HepG2 (cell line): ENCODE results near the gene ING1. TPM values are rescaled to one million over a fixed set of nuclear protein-coding genes. Genes with fewer than 3 reads are reported as not detected.

ENCODE experiments used
- BORCS8-MEF2B ChIP-seq: sonication (generic); formaldehyde crosslinking; IDR thresholded peaks from 2 replicates; pipeline ENCODE4 v1.8.0; 2022; ENCODE audit warnings: mild to moderate bottlenecking, missing genetic modification reagents
- KDM6A ChIP-seq: IDR thresholded peaks from 2 replicates; pipeline ENCODE4 v1.6.1; 2016; ENCODE audit warnings: low read depth
- RNF2 ChIP-seq: fragments of 450-650 bp; conservative IDR thresholded peaks from 2 replicates; pipeline ENCODE4 v1.6.1; 2016; ENCODE audit warnings: low read depth
- SMAD9 ChIP-seq: sonication (generic); formaldehyde crosslinking; IDR thresholded peaks from 2 replicates; pipeline ENCODE4 v1.5.1; 2020; ENCODE audit warnings: mild to moderate bottlenecking, missing genetic modification reagents
- SNAPC2 ChIP-seq: sonication (generic); formaldehyde crosslinking; IDR thresholded peaks from 2 replicates; pipeline ENCODE4 v1.8.1; 2022; ENCODE audit warnings: mild to moderate bottlenecking, missing genetic modification reagents
- TRIM24 ChIP-seq: sonication (generic); formaldehyde crosslinking; IDR thresholded peaks from 2 replicates; pipeline ENCODE4 v1.8.0; 2022; ENCODE audit warnings: mild to moderate bottlenecking, missing genetic modification reagents
- ZFX ChIP-seq: sonication (generic); formaldehyde crosslinking; IDR thresholded peaks from 2 replicates; pipeline ENCODE4 v1.4.0; 2020; ENCODE audit warnings: mild to moderate bottlenecking, low read depth, missing genetic modification reagents, moderate library complexity
- ZKSCAN8 ChIP-seq: IDR thresholded peaks from 2 replicates; pipeline ENCODE4 v1.6.1; 2016; ENCODE audit warnings: borderline replicate concordance, missing genetic modification reagents, missing compliant biosample characterization
- ZNF10 ChIP-seq: sonication (generic); formaldehyde crosslinking; IDR thresholded peaks from 2 replicates; pipeline ENCODE4 v1.4.0; 2020; ENCODE audit warnings: mild to moderate bottlenecking, low read depth, missing genetic modification reagents, borderline replicate concordance
- ZNF20 ChIP-seq: sonication (generic); formaldehyde crosslinking; IDR thresholded peaks from 2 replicates; pipeline ENCODE4 v1.4.0; 2020; ENCODE audit warnings: mild to moderate bottlenecking, moderate library complexity, missing genetic modification reagents
- ZNF230 ChIP-seq: sonication (generic); formaldehyde crosslinking; IDR thresholded peaks from 2 replicates; pipeline ENCODE4 v1.4.0; 2020; ENCODE audit warnings: mild to moderate bottlenecking, missing genetic modification reagents
- ZNF282 ChIP-seq: fragments of 450-650 bp; IDR thresholded peaks from 2 replicates; pipeline ENCODE4 v1.6.1; 2018; ENCODE audit not compliant: partially characterized antibody
- ZNF501 ChIP-seq: sonication (generic); formaldehyde crosslinking; IDR thresholded peaks from 2 replicates; pipeline ENCODE4 v1.5.1; 2020; ENCODE audit warnings: mild to moderate bottlenecking, moderate library complexity, missing genetic modification reagents
- ZNF552 ChIP-seq: sonication (generic); formaldehyde crosslinking; IDR thresholded peaks from 2 replicates; pipeline ENCODE4 v1.9.0; 2022; ENCODE audit warnings: missing genetic modification reagents, mild to moderate bottlenecking, borderline replicate concordance
- ZNF589 ChIP-seq: sonication (generic); formaldehyde crosslinking; conservative IDR thresholded peaks from 2 replicates; pipeline ENCODE4 v1.8.0; 2022; ENCODE audit warnings: mild to moderate bottlenecking, moderate library complexity, missing genetic modification reagents
- ZNF615 ChIP-seq: sonication (generic); formaldehyde crosslinking; IDR thresholded peaks from 2 replicates; pipeline ENCODE4 v1.5.0; 2020; ENCODE audit warnings: mild to moderate bottlenecking, missing genetic modification reagents, borderline replicate concordance
- ZNF761 ChIP-seq: sonication (generic); formaldehyde crosslinking; conservative IDR thresholded peaks from 2 replicates; pipeline ENCODE4 v1.4.0; 2020; ENCODE audit warnings: mild to moderate bottlenecking, missing genetic modification reagents
- ZNF839 ChIP-seq: sonication (generic); formaldehyde crosslinking; IDR thresholded peaks from 2 replicates; pipeline ENCODE4 v1.4.0; 2020; ENCODE audit warnings: missing genetic modification reagents, mild to moderate bottlenecking, borderline replicate concordance
- ZSCAN12 ChIP-seq: sonication (generic); formaldehyde crosslinking; IDR thresholded peaks from 2 replicates; pipeline ENCODE4 v1.9.0; 2021; ENCODE audit warnings: mild to moderate bottlenecking, missing genetic modification reagents
- ZSCAN31 ChIP-seq: sonication (generic); formaldehyde crosslinking; IDR thresholded peaks from 2 replicates; pipeline ENCODE4 v1.5.0; 2020; ENCODE audit warnings: low read depth, mild to moderate bottlenecking, missing genetic modification reagents
- polyA plus RNA-seq, 8 experiments: library from polyadenylated mRNA; depleted of rRNA in 3 of 8; stranded (reverse) in 7 of 8; unstranded in 1 of 8; fragments of >200 nt; fragmentation: Illumina TruSeq in 4 of 8; extraction: Trizol in 4 of 8; gene quantifications; 2 replicates each; pipeline versions ENCODE4 v1.2.1 to v1.2.3, GENCODE V29; 2011 to 2016; ENCODE audit warnings: low read depth in 4 of 8, missing spikeins in 1 of 8, mixed read lengths in 1 of 8; ENCODE audit not compliant: insufficient read depth in 1 of 8
- total RNA-seq, 5 experiments: library from RNA; depleted of rRNA; stranded (reverse); fragments of >200 nt; fragmentation: Illumina TruSeq; extraction: Trizol; gene quantifications; 2 replicates each; pipeline ENCODE4 v1.2.3, GENCODE V29; 2016; ENCODE audit warnings: low read depth in 1 of 5
- TF ChIP-seq, protein P1 (sequence below): sonication (generic); formaldehyde crosslinking; IDR thresholded peaks from 2 replicates; pipeline ENCODE4 v1.4.0; 2020; ENCODE audit warnings: missing genetic modification reagents, borderline replicate concordance
- TF ChIP-seq, protein P2 (sequence below): IDR thresholded peaks from 2 replicates; pipeline ENCODE4 v1.6.1; 2018; ENCODE audit warnings: missing genetic modification reagents
- TF ChIP-seq, protein P3 (sequence below): sonication (generic); formaldehyde crosslinking; IDR thresholded peaks from 2 replicates; pipeline ENCODE4 v1.8.0; 2022; ENCODE audit warnings: mild to moderate bottlenecking, missing genetic modification reagents, moderate library complexity

Gene ING1
- total and polyA plus RNA-seq, 2 of the 13 experiments (the other 11 are each of a cell fraction or from before 2014, with no cell fraction given): 8.1 to 16.1 TPM

DNA sequence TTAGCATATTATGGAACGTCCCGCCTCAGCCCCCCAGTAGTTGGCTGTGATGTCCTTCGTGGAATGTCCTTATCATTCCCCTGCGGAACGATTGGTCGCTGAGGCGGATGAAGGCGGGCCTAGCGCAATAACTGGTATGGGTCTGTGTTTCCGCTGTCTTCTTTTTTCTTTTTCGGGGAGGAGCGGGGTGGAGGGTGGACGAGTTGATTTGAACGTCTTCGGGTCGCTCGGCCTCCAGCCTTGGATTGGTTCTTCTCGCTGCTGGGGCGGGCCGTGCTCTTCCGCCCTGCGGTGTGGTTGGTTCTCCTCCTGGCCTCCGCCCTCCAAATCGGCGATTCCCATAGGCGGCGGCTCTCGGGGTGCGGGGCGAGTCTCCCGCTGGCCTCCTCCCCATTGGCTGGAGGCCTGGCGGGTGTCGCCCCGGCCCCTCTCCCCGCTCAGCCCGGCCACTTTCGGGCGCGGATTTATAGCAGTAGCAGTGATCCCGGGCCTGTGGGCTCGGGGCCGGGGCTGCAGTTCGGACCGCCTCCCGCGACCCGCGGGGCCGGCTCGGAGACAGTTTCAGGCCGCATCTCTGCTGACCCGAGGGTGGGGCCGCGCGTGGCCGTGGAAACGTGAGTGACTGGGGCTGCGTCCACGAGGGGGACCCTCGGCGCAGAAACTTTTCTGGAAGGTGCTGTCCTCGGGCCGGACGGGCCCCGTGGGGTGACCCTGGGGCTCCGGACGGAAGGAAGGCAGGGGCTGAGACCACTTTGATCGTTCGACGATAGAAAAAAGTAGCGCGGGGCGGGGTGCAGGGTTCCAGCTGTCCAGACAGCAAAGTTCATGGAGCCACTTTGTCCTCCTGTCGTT lies 2.1 kb downstream of the ING1 start (continued):
- TF ChIP-seq ZNF589 (CRISPR knock-in tag): no peak
- peak; percentile 84 for TF ChIP-seq ZFX (CRISPR knock-in tag)
- no peak for TF ChIP-seq ZSCAN31
- TF ChIP-seq RNF2: no peak
- no peak for TF ChIP-seq KDM6A (CRISPR knock-in tag)
- peak; percentile 55; the same call in 1 of the 2 replicates for TF ChIP-seq SNAPC2 (CRISPR knock-in tag)
- TF ChIP-seq ZNF10: no peak
- TF ChIP-seq ZNF20 (CRISPR knock-in tag): no peak
- no peak for TF ChIP-seq ZNF839 (CRISPR knock-in tag)
- no peak for TF ChIP-seq ZNF615
- 0 out of 2 replicates have a peak, but pooled peaks have one; percentile 29 for TF ChIP-seq ZNF552
- no peak for TF ChIP-seq TRIM24 (CRISPR knock-in tag)
- TF ChIP-seq, protein P1, sequence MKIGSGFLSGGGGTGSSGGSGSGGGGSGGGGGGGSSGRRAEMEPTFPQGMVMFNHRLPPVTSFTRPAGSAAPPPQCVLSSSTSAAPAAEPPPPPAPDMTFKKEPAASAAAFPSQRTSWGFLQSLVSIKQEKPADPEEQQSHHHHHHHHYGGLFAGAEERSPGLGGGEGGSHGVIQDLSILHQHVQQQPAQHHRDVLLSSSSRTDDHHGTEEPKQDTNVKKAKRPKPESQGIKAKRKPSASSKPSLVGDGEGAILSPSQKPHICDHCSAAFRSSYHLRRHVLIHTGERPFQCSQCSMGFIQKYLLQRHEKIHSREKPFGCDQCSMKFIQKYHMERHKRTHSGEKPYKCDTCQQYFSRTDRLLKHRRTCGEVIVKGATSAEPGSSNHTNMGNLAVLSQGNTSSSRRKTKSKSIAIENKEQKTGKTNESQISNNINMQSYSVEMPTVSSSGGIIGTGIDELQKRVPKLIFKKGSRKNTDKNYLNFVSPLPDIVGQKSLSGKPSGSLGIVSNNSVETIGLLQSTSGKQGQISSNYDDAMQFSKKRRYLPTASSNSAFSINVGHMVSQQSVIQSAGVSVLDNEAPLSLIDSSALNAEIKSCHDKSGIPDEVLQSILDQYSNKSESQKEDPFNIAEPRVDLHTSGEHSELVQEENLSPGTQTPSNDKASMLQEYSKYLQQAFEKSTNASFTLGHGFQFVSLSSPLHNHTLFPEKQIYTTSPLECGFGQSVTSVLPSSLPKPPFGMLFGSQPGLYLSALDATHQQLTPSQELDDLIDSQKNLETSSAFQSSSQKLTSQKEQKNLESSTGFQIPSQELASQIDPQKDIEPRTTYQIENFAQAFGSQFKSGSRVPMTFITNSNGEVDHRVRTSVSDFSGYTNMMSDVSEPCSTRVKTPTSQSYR (CRISPR knock-in tag): no peak
- no peak for TF ChIP-seq ZKSCAN8 (CRISPR knock-in tag)
- no peak for TF ChIP-seq ZNF761
- peak; percentile 11; the same call in 1 of the 2 replicates for TF ChIP-seq ZNF230
- TF ChIP-seq SMAD9 (CRISPR knock-in tag): no peak; the same call in 1 of the 2 replicates
- TF ChIP-seq ZNF501 (CRISPR knock-in tag): peak; percentile 71; the same call in 1 of the 2 replicates
- TF ChIP-seq, protein P2, sequence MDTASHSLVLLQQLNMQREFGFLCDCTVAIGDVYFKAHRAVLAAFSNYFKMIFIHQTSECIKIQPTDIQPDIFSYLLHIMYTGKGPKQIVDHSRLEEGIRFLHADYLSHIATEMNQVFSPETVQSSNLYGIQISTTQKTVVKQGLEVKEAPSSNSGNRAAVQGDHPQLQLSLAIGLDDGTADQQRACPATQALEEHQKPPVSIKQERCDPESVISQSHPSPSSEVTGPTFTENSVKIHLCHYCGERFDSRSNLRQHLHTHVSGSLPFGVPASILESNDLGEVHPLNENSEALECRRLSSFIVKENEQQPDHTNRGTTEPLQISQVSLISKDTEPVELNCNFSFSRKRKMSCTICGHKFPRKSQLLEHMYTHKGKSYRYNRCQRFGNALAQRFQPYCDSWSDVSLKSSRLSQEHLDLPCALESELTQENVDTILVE: no peak; the same call in 1 of the 2 replicates
- no peak for TF ChIP-seq ZNF282
- TF ChIP-seq ZSCAN12 (CRISPR knock-in tag): no peak
- TF ChIP-seq, protein P3, sequence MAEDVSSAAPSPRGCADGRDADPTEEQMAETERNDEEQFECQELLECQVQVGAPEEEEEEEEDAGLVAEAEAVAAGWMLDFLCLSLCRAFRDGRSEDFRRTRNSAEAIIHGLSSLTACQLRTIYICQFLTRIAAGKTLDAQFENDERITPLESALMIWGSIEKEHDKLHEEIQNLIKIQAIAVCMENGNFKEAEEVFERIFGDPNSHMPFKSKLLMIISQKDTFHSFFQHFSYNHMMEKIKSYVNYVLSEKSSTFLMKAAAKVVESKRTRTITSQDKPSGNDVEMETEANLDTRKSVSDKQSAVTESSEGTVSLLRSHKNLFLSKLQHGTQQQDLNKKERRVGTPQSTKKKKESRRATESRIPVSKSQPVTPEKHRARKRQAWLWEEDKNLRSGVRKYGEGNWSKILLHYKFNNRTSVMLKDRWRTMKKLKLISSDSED: no peak
- peak; percentile 81 for TF ChIP-seq BORCS8-MEF2B (CRISPR knock-in tag)
